MM.1S (cell line): ENCODE measurements around the gene NANOGP8.

Source experiments
- DNase-seq: peaks from one replicate; pipeline ENCODE4 v3.0.0-alpha.2; 2015
- H2AFZ ChIP-seq: fragments of 300-600 bp; sonication (generic); 2 replicates; pipeline ENCODE4 v1.6.0; 2016; ENCODE audit warnings: antibody characterized with exemption, low read length
- H3F3A ChIP-seq: fragments of 300-600 bp; sonication (generic); 2 replicates; pipeline ENCODE4 v1.6.1; 2016; ENCODE audit warnings: mild to moderate bottlenecking, antibody characterized with exemption, low read length, moderate library complexity, mixed read lengths; ENCODE audit not compliant: insufficient read depth
- H3K27ac ChIP-seq: fragments of 300-600 bp; sonication (generic); 2 replicates; pipeline ENCODE4 v1.5.1; 2016; ENCODE audit warnings: mild to moderate bottlenecking, low read length
- H3K27me3 ChIP-seq: fragments of 300-600 bp; sonication (generic); replicated peaks from 2 replicates; pipeline ENCODE4 v1.6.0; 2016; ENCODE audit warnings: low read length; ENCODE audit not compliant: insufficient read depth
- H3K36me3 ChIP-seq: fragments of 300-600 bp; sonication (generic); replicated peaks from 2 replicates; pipeline ENCODE4 v1.6.1; 2016; ENCODE audit warnings: mild to moderate bottlenecking, low read length, mixed read lengths; ENCODE audit not compliant: insufficient read depth
- H3K4me1 ChIP-seq: fragments of 300-600 bp; sonication (generic); 2 replicates; pipeline ENCODE4 v1.6.1; 2016; ENCODE audit warnings: low read length, mixed read lengths
- H3K4me2 ChIP-seq: fragments of 300-600 bp; sonication (generic); 2 replicates; pipeline ENCODE4 v1.6.0; 2016; ENCODE audit warnings: low read depth, low read length
- H3K4me3 ChIP-seq: fragments of 300-600 bp; sonication (generic); 2 replicates; pipeline ENCODE4 v1.5.1; 2016; ENCODE audit warnings: low read length, mixed read lengths
- H3K79me2 ChIP-seq: fragments of 300-600 bp; sonication (generic); 2 replicates; pipeline ENCODE4 v1.6.1; 2016; ENCODE audit warnings: mixed run types, low read length, mixed read lengths
- H3K9ac ChIP-seq: fragments of 300-600 bp; sonication (generic); 2 replicates; pipeline ENCODE4 v1.6.1; 2016; ENCODE audit warnings: low read length, mixed read lengths
- H3K9me2 ChIP-seq: fragments of 300-600 bp; sonication (generic); replicated peaks from 2 replicates; pipeline ENCODE4 v1.6.1; 2016; ENCODE audit warnings: mild to moderate bottlenecking, low read length, mixed read lengths; ENCODE audit not compliant: insufficient read depth
- H3K9me3 ChIP-seq: fragments of 300-600 bp; sonication (generic); replicated peaks from 2 replicates; pipeline ENCODE4 v1.6.1; 2016; ENCODE audit warnings: mild to moderate bottlenecking, low read length, mixed read lengths; ENCODE audit not compliant: insufficient read depth
- H4K20me1 ChIP-seq: fragments of 300-600 bp; sonication (generic); 2 replicates; pipeline ENCODE4 v1.6.1; 2016; ENCODE audit warnings: mild to moderate bottlenecking, low read length, moderate library complexity, mixed read lengths; ENCODE audit not compliant: insufficient read depth
- EZH2 ChIP-seq: fragments of 300-600 bp; sonication (generic); optimal IDR thresholded peaks from 2 replicates; pipeline ENCODE3; 2017; ENCODE audit warnings: low read depth, mild to moderate bottlenecking, antibody characterized with exemption, low read length, mixed read lengths
- EZH2phosphoT487 ChIP-seq: fragments of 300-600 bp; sonication (generic); IDR thresholded peaks from 2 replicates; pipeline ENCODE4 v1.6.1; 2018; ENCODE audit warnings: antibody characterized with exemption, low read length
- TF ChIP-seq, protein P1 (sequence below): fragments of 300-600 bp; sonication (generic); IDR thresholded peaks from 2 replicates; pipeline ENCODE4 v1.5.1; 2016; ENCODE audit warnings: antibody characterized with exemption, low read length, mixed read lengths

The NANOGP8 gene

DNA sequence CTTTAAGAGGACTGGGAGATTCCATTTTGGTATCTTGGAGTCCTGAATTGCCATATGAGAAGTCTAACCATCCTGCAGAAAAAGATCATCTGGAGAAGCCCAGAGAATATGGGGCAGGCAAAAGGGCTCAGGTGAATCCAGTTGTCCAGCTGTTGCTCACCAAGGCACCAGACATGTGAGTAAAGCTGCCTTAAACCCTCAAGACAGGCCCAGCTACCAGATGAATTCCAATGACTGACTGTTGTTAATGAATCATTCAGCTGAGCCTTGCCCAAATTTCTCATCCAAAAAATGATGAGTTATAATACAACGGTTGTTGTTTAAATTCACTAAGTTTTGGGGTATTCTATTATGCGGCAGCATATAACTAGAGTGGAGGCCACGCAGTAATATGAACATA lies 22.0 kb upstream of the NANOGP8 start:
- Histone ChIP-seq H3F3A (no peaks in the 10 kb centered on the region), H3K79me2 (no peaks in the 10 kb centered on the region), H3K4me3 (no peak overlapping the region), H3K36me3 (no peaks in the 10 kb centered on the region), H3K9me3 (no peaks in the 10 kb centered on the region), H3K9me2 (no peaks in the 10 kb centered on the region), H3K27ac (no peak overlapping the region), H3K4me1 (no peaks in the 10 kb centered on the region), H3K4me2 (no peak overlapping the region), H3K9ac (no peak overlapping the region), H3K27me3 (no peaks in the 10 kb centered on the region), H4K20me1 (no peaks in the 10 kb centered on the region), H2AFZ (no peak overlapping the region)
- TF ChIP-seq EZH2 (no peak), EZH2phosphoT487 (no peak)
- TF ChIP-seq, protein P1, sequence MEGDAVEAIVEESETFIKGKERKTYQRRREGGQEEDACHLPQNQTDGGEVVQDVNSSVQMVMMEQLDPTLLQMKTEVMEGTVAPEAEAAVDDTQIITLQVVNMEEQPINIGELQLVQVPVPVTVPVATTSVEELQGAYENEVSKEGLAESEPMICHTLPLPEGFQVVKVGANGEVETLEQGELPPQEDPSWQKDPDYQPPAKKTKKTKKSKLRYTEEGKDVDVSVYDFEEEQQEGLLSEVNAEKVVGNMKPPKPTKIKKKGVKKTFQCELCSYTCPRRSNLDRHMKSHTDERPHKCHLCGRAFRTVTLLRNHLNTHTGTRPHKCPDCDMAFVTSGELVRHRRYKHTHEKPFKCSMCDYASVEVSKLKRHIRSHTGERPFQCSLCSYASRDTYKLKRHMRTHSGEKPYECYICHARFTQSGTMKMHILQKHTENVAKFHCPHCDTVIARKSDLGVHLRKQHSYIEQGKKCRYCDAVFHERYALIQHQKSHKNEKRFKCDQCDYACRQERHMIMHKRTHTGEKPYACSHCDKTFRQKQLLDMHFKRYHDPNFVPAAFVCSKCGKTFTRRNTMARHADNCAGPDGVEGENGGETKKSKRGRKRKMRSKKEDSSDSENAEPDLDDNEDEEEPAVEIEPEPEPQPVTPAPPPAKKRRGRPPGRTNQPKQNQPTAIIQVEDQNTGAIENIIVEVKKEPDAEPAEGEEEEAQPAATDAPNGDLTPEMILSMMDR = no peak
- no peak for DNase-seq

DNA sequence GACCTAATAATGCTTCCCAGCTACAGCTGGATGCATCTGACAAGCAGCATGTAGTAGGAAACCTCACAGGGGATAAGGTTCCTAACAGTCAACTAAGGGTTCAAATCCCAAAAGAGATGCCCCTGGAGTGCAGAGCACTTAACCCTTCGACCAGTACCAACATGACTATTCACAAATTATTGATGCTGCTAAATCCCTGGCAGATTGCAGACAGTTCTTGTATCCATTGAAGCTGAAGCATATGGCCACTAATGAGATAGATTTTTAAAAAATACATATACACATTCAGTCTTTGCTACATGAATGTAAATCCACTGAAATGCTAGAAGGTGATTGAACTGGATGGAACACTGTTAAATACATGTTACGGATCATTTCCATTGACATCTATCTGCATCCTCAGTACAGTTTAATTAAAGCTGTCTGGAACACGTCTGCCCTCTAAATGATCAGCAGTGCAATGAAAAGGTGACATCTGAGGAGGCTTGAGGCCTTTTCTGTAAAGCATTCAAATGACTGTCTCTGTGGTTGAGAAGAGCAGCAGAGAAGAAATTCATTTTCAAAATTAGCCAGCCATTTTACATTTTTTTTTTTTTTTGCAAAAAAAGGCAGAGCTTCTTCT lies 19.5 kb upstream of the NANOGP8 start:
- H3K4me1 ChIP-seq = no peaks in the 10 kb centered on the region
- no peak overlapping the region for H3K4me3 ChIP-seq
- no peaks in the 10 kb centered on the region for H3K27me3 ChIP-seq
- DNase-seq = no peak
- H3K9me2 ChIP-seq = no peaks in the 10 kb centered on the region
- no peak overlapping the region for H3K9ac ChIP-seq
- no peaks in the 10 kb centered on the region for H4K20me1 ChIP-seq
- no peaks in the 10 kb centered on the region for H3F3A ChIP-seq
- H2AFZ ChIP-seq = no peak overlapping the region
- TF ChIP-seq EZH2phosphoT487 (no peak), EZH2 (no peak)
- TF ChIP-seq, protein P1 = no peak
- H3K27ac ChIP-seq = no peak overlapping the region
- H3K36me3 ChIP-seq = no peaks in the 10 kb centered on the region
- no peaks in the 10 kb centered on the region for H3K9me3 ChIP-seq
- no peaks in the 10 kb centered on the region for H3K79me2 ChIP-seq
- no peak overlapping the region for H3K4me2 ChIP-seq

DNA sequence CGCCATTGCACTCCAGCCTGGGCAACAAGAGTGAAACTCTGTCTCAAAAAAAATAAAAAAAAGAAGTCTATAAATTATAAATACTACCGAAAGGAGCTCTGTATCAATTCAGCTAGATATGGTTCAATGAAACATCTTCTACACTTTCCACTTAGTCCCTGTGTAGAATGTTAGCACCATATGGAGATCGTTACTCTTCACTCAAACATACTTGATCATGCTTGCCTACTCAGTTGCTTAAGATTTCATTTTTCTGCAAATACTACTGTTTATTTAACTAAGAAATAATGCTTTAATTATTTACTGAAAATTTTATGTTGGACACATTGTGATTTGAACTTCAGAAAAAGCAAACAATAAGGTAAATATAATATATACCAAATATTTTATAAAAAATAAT lies 17.1 kb upstream of the NANOGP8 start:
- no peak for DNase-seq
- Histone ChIP-seq H3K9me2 (no peaks in the 10 kb centered on the region), H3K9ac (no peak overlapping the region), H3K4me2 (no peak overlapping the region), H3K27me3 (no peaks in the 10 kb centered on the region), H3K27ac (no peak overlapping the region), H3F3A (no peaks in the 10 kb centered on the region), H3K36me3 (no peaks in the 10 kb centered on the region), H3K9me3 (no peaks in the 10 kb centered on the region), H3K4me3 (no peak overlapping the region), H2AFZ (no peak overlapping the region), H4K20me1 (no peaks in the 10 kb centered on the region), H3K79me2 (no peaks in the 10 kb centered on the region), H3K4me1 (no peaks in the 10 kb centered on the region)
- TF ChIP-seq EZH2 = no peak
- TF ChIP-seq EZH2phosphoT487 = no peak
- TF ChIP-seq, protein P1 = no peak
